ENCODE measurements around the gene INKA2. TPM values are rescaled to one million over a fixed set of nuclear protein-coding genes. Genes with fewer than 3 reads are reported as not detected.

The INKA2 gene
- total and polyA plus RNA-seq, 2 of the 4 experiments (the other 2 are of a cell fraction): 2.2 to 2.6 TPM

DNA sequence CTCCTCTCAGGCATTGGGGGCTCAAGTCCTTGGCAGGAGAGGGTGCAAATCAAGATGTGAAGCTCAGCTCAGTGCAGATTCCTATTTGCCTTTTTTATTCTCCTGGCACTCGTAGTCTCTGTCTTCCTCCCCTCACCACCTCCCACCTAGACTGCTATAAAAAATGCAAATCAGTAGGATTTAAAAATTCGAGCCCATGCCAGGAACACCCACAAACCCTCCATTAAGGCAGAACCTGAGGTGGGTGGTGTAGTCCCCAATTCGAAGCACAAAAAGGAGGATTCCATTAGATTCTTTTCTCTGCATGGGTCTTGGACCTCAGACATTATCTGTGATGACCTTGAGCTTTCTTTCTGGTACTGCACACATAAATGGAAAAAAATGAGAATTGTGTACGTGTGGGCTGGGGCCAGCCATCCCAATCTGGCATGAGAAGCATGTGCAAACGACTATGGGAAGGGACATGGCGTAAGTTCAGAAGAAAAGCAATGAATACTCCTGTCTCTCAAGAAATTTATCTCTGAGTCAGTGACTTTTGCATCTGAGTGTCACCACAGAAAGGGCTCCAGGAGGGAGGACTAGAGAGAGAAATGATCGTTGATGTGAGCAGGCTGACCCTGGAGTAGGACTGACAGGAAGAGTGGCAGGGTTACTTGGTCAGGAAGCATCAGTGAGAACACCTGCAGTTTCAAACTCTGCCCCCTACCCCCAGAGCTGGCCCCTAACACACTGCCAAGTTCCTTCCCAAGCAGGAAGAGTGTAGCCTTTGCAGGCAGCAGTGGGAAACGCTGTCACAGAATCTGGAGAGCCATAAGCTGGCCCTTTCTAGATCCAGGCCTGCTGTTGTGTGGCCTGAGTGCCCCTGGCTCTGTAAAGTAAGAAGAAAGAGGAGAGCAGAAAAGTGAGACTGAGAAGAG is 1.7 kb downstream of the INKA2 start (continued):
- no peak for TF ChIP-seq CTCF (conservative IDR thresholded peaks at IDR 0.05; ENCODE audit: low read depth, low read length)
- no peak for TF ChIP-seq RCOR1 (IDR thresholded peaks at IDR 0.05; ENCODE audit: insufficient replicate concordance, low read length)
